Lower leg skin (tissue), 4 donors: ENCODE data around the gene BMP7. TPM values are rescaled to one million over a fixed set of nuclear protein-coding genes. Genes with fewer than 3 reads are reported as not detected.

ENCODE experiments used
- DNase-seq, 2 donors: peaks; one replicate each; pipeline ENCODE4 v3.0.0-alpha.2; 2019; ENCODE audit warnings: low spot score in 2 of 2
- H3K4me3 ChIP-seq: fragments of 200-600 bp; sonication (generic); 2 replicates; pipeline ENCODE4 v1.5.1; 2017; ENCODE audit warnings: mild to moderate bottlenecking, low read depth; ENCODE audit not compliant: poor library complexity, severe bottlenecking
- POLR2A ChIP-seq, 2 donors: fragments of 450-650 bp; IDR thresholded peaks; one replicate each; pipeline ENCODE4 v1.6.1; 2016 to 2017; ENCODE audit warnings: antibody characterized with exemption in 2 of 2, mild to moderate bottlenecking in 1 of 2, moderate library complexity in 1 of 2
- WGBS, 2 donors: methylation state at CpG; one replicate each; pipeline ENCODE4 v1.1.5; 2018; 5-methylcytosine and 5-hydroxymethylcytosine counted together
- intact Hi-C: fragments of 100-400 bp; cut with DNase I; formaldehyde crosslinking; loops from one replicate; pipeline ENCODE4 v1.15.0; 2023; ENCODE audit warnings: low total_unique reads
- total RNA-seq, 4 donors: library from RNA; depleted of rRNA; stranded (reverse); fragments of >200 nt; gene quantifications; one replicate each; pipeline ENCODE4 v1.1.0, GENCODE V29; 2016
- TF ChIP-seq, protein P1 (sequence below), 3 donors: fragments of 450-650 bp; IDR thresholded peaks; one replicate each; pipeline ENCODE4 v1.5.1; 2016; ENCODE audit warnings: antibody characterized with exemption in 3 of 3, mild to moderate bottlenecking in 3 of 3, moderate library complexity in 2 of 3

BMP7 gene
- total RNA-seq, 4 donors from 2014 or later: 40.5 to 66.3 (median 46.8) TPM

- WGBS, 2 donors: 83% methylated on average over 7 to 8 of the region's 8 CpGs
- no peak for TF ChIP-seq POLR2A (IDR thresholded peaks at IDR 0.05)
- TF ChIP-seq, protein P1, sequence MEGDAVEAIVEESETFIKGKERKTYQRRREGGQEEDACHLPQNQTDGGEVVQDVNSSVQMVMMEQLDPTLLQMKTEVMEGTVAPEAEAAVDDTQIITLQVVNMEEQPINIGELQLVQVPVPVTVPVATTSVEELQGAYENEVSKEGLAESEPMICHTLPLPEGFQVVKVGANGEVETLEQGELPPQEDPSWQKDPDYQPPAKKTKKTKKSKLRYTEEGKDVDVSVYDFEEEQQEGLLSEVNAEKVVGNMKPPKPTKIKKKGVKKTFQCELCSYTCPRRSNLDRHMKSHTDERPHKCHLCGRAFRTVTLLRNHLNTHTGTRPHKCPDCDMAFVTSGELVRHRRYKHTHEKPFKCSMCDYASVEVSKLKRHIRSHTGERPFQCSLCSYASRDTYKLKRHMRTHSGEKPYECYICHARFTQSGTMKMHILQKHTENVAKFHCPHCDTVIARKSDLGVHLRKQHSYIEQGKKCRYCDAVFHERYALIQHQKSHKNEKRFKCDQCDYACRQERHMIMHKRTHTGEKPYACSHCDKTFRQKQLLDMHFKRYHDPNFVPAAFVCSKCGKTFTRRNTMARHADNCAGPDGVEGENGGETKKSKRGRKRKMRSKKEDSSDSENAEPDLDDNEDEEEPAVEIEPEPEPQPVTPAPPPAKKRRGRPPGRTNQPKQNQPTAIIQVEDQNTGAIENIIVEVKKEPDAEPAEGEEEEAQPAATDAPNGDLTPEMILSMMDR (IDR thresholded peaks at IDR 0.05): no peak
- no peak overlapping the region for H3K4me3 ChIP-seq
- no peak for DNase-seq
- intact Hi-C loops: no loop called here
These were observed 87.8 kb downstream of the BMP7 start for GRCh38 chr20:57178582-57179111.

GRCh38 chr20:57177636-57178280 is 88.7 kb downstream of the BMP7 start:
- intact Hi-C loops: no loop called here
- WGBS, 2 donors: 85 to 88% methylated on average over 19 of the region's 19 CpGs
- no peak overlapping the region for H3K4me3 ChIP-seq
- TF ChIP-seq, protein P1 (IDR thresholded peaks at IDR 0.05): no peak
- TF ChIP-seq POLR2A (IDR thresholded peaks at IDR 0.05): no peak
- DNase-seq: no peak

GRCh38 chr20:57176842-57177241 is 89.6 kb downstream of the BMP7 start:
- intact Hi-C loops: no loop called here
- 96 to 98% methylated on average over 2 of the region's 2 CpGs for WGBS, 2 donors
- no peak for TF ChIP-seq POLR2A (IDR thresholded peaks at IDR 0.05)
- TF ChIP-seq, protein P1 (IDR thresholded peaks at IDR 0.05): no peak
- H3K4me3 ChIP-seq: no peak overlapping the region
- DNase-seq: no peak

DNA sequence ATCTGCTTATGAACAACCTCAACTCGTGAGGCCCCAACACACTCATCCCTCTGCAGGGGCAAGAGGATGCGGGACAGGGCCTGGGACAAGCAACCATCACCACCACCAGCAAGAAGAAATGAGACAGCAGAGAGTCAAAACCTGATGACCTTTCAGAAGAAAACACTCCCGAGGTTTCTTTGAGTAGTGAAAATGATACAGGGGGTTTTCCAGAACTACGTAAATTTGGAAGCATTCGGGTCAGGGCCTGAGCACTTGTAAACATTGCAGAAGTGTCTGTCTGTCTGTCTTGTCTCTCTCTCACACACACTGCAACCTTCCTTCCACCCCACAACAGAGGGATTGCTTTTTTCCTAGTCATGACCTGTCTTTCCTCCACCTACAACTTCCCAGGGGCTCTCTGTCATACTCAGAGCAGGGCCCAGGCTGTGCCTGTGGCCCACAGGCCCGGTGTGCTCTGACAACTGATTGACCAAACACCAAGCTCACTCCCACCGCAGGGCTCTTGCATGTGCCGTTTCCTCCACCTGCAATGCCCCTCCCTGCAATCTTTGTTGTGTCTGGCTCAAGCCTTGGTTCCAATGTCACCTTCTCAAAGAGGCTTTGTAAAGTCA is 90.9 kb downstream of the BMP7 start:
- 79 to 81% methylated on average over 8 of the region's 8 CpGs for WGBS, 2 donors
- intact Hi-C loops: no loop called here
- no peak overlapping the region for H3K4me3 ChIP-seq
- TF ChIP-seq, protein P1 (IDR thresholded peaks at IDR 0.05): no peak
- TF ChIP-seq POLR2A (IDR thresholded peaks at IDR 0.05): no peak
- no peak for DNase-seq

GRCh38 chr20:57174737-57175136 is 91.7 kb downstream of the BMP7 start:
- TF ChIP-seq, protein P1 (IDR thresholded peaks at IDR 0.05): no peak
- no peak for TF ChIP-seq POLR2A (IDR thresholded peaks at IDR 0.05)
- DNase-seq: no peak
- intact Hi-C loops: no loop called here
- H3K4me3 ChIP-seq: no peak overlapping the region
- 68 to 83% methylated on average over 9 of the region's 9 CpGs for WGBS, 2 donors
